Astrocyte of the spinal cord (primary cell): ENCODE data around the gene MTARC2.

Experiments
- DNase-seq: peaks from one replicate; pipeline ENCODE4 v3.0.0; 2011; ENCODE audit warnings: low read depth, low spot score
- H3K4me3 ChIP-seq: 2 replicates; pipeline ENCODE4 v1.5.1; 2011; ENCODE audit warnings: low read depth, mild to moderate bottlenecking, low read length, moderate library complexity
- in situ Hi-C: cut with HindIII; loops from 2 replicates; pipeline ENCODE4 v1.10.0; 2017; ENCODE audit warnings: low sequenced_read_pairs
- TF ChIP-seq, protein P1 (sequence below): IDR thresholded peaks from 2 replicates; pipeline ENCODE4 v1.5.1; 2012; ENCODE audit warnings: low read depth, mild to moderate bottlenecking, low read length, inconsistent platforms

MTARC2 gene

DNA sequence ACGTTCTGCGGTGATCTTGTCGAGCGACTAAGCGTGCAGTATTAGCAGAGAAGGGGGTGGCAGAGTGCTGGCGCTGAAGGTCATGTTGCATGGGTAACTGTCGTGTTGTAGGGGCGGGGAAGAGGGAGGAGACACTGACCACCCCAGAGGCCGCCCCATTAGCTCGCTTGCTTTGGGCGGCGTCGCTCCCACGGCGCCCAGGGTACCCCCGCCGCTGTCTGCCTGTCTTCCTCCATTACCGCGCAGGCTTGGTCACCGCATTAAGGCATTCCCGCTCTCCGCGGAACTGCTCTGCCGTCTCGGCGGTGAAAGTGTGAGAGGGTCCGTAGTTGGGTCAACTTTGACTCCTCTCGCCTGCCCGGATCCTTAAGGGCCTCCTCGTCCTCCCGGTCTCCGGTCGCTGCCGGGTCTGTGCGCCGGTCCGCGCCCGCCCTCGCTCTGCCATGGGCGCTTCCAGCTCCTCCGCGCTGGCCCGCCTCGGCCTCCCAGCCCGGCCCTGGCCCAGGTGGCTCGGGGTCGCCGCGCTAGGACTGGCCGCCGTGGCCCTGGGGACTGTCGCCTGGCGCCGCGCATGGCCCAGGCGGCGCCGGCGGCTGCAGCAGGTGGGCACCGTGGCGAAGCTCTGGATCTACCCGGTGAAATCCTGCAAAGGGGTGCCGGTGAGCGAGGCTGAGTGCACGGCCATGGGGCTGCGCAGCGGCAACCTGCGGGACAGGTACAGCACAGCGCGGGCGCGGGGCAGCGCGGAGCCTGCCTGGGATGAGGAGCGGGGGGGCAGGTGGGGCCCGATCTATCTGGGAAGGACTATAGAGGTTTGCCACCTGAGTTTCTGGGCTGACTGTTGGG is at the start of gene MTARC2:
Gene MTARC2, plus strand, starts transcription at position 234 of the 846 bp plus-strand sequence. Its CDS starts 210 bp downstream, at position 444.
- TF ChIP-seq, protein P1, sequence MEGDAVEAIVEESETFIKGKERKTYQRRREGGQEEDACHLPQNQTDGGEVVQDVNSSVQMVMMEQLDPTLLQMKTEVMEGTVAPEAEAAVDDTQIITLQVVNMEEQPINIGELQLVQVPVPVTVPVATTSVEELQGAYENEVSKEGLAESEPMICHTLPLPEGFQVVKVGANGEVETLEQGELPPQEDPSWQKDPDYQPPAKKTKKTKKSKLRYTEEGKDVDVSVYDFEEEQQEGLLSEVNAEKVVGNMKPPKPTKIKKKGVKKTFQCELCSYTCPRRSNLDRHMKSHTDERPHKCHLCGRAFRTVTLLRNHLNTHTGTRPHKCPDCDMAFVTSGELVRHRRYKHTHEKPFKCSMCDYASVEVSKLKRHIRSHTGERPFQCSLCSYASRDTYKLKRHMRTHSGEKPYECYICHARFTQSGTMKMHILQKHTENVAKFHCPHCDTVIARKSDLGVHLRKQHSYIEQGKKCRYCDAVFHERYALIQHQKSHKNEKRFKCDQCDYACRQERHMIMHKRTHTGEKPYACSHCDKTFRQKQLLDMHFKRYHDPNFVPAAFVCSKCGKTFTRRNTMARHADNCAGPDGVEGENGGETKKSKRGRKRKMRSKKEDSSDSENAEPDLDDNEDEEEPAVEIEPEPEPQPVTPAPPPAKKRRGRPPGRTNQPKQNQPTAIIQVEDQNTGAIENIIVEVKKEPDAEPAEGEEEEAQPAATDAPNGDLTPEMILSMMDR = no peak
- H3K4me3 ChIP-seq = peak within 1 kb of the TSS; percentile 65
- in situ Hi-C loops = no loop called here
- DNase-seq = peak; percentile 64

DNA sequence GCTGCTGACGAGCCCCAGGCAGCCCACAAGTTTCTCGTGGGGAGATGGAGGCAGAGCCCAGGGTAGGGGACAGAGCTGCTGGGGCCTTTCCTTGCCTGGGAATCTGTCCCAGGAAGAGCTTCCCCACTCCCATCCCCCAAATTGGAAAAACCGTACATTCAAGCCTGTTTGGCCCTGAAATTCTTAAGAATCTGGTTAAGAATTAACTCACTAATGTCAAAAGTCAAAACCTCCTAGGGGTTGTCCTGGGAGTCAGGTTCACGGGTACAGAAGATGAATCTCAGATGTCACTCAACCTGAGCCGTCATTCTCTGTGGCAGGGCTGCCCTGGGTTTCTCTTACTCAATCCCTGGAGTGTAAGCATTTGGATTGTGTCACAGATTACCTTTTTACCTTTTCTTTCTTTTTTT is 49.5 kb upstream of the MTARC2 start:
- in situ Hi-C loops = no loop called here

DNA sequence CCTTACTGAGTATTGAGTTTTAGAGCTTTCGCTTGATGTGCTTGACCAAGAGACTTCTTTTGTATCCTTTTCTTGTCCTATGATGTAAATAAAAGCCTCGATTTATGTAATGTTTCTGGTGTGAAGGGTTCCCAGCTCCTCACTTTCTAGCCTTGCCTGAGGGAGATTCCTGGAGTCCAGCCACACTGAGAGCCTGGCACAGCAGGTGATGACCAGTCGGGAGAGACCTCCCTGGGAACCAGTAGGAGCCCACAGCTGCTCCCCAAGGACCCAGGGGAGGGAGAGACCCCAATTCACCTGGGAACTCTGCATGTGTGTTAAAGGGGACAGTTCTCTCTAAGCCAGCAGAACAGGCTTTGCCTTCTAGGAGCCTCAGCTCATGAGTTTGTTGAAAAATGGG is 49.1 kb upstream of the MTARC2 start:
- in situ Hi-C loops = no loop called here
- DNase-seq = no peak
- no peak overlapping the region for H3K4me3 ChIP-seq
- TF ChIP-seq, protein P1 = no peak

More for the DNA sequence above, 49.5 kb upstream of the MTARC2 start:
- no peak for DNase-seq
- H3K4me3 ChIP-seq = no peak overlapping the region
- TF ChIP-seq, protein P1 = no peak

DNA sequence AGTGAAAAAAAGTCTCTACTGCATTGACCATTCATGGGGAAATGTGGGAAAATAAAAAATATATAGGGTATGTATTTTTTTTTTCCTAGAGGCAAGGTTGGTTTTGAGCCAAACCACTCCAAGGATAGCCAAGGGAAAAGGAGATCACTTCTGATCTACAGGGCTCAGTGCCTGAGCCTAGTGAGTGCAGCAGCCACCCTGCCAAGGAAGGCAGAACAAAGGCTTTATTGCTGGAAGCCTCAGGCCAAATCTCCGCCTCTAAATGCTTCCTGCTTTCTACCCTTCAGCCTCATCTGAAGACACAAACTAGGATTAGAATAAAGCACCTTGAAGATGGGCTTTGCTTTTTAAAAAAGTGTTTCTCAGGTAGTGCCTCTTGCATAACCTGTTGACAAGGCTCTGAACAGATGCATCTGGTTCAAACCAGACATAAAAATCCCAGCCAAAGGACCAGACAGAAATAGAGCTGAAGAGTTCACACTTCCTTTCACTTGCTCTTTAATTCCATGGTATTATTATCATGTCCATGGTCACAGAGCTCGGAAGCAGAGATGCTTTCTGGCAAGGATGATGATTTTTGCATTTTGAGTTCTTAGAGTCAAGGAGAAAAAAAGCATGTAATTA is 47.5 kb upstream of the MTARC2 start:
- TF ChIP-seq, protein P1 = no peak
- in situ Hi-C loops = no loop called here
- no peak overlapping the region for H3K4me3 ChIP-seq
- peak; percentile 9 for DNase-seq

DNA sequence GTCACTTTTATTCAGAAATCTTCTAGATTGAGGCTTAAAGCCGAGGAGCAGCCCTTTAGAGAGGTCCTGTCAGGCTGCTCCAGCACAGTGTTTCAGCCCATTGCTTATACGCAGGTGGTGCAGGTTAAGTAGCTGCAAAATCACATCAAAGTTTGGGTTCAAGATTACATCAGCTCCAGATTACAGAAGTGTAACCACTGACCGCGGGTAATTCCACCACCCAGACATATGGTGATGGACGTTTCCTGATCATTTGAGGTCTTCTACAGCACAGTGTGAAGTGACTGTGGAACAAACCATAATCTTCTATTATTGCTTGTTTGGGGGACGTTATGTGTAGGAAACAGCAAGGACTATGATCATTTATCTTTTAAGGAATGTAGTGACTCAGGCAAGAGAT is 46.1 kb upstream of the MTARC2 start:
- in situ Hi-C loops = no loop called here
- no peak overlapping the region for H3K4me3 ChIP-seq
- TF ChIP-seq, protein P1 = no peak
- DNase-seq = no peak

DNA sequence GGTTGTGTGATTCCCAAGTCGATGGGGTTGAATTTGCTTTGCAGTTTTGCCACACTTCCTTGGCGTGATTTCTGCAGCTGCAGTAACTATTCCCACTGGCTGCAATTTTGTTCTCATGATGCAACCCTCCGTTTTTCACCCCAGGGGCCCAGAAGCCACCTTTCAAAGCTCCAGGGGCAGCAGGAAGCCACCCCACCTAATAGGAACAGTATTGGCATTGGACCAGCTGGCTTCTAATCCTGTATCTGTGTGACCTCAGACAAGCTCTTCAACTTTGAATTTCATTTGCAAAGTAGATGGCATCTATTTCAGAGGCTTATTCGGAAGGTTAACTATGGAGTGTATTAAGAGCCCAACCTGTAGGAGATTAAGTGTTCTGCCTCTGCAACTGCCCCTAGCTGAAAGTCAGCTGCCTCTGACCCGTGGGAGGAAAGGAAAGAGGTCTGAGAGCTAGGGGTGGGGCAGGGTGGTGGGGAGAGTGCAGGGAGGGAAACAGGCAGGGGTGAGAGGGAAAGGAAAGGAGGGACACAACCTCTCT is 45.3 kb upstream of the MTARC2 start:
- no peak overlapping the region for H3K4me3 ChIP-seq
- no peak for DNase-seq
- in situ Hi-C loops = no loop called here
- TF ChIP-seq, protein P1 = no peak
